ENCODE measurements around the gene CTDNEP1. TPM values are rescaled to one million over a fixed set of nuclear protein-coding genes. Genes with fewer than 3 reads are reported as not detected.

Gene CTDNEP1
- total RNA-seq, 2 donors from 2014 or later, result 51.3 to 51.7 TPM

GRCh38 chr17:7252176-7253043 lies 876 bp upstream of the CTDNEP1 start, which contains the start of gene ELP5:
ELP5 (plus strand) TSS chr17:7252215; CDS start chr17:7252551, 336 bp downstream.
- Histone ChIP-seq H3K4me1 (ENCODE audit: control insufficient read depth in 1 of 2, low read depth in 2 of 2) (peaks cover 18 to 36% of the 10 kb centered on the region in 2 donors), H3K27me3 (replicated peaks; ENCODE audit: insufficient read depth) (no peaks in the 10 kb centered on the region), H3K4me3 (peak within 1 kb of the TSS; percentile 98), H3K27ac (peak within 1 kb of the TSS; percentile 99), H3K36me3 (peaks cover 12% of the 10 kb centered on the region), H3K9me3 (no peaks in the 10 kb centered on the region)
- ATAC-seq (ENCODE audit: insufficient number of reproducible peaks, low FRiP score, low read depth) (peak; percentile 52), DNase-seq (ENCODE audit: low spot score) (peak; percentile 85)
- TF ChIP-seq, protein P1, sequence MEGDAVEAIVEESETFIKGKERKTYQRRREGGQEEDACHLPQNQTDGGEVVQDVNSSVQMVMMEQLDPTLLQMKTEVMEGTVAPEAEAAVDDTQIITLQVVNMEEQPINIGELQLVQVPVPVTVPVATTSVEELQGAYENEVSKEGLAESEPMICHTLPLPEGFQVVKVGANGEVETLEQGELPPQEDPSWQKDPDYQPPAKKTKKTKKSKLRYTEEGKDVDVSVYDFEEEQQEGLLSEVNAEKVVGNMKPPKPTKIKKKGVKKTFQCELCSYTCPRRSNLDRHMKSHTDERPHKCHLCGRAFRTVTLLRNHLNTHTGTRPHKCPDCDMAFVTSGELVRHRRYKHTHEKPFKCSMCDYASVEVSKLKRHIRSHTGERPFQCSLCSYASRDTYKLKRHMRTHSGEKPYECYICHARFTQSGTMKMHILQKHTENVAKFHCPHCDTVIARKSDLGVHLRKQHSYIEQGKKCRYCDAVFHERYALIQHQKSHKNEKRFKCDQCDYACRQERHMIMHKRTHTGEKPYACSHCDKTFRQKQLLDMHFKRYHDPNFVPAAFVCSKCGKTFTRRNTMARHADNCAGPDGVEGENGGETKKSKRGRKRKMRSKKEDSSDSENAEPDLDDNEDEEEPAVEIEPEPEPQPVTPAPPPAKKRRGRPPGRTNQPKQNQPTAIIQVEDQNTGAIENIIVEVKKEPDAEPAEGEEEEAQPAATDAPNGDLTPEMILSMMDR (IDR thresholded peaks at IDR 0.05), result no peak

GRCh38 chr17:7250695-7251627 lies 573 bp downstream of the CTDNEP1 start:
- Histone ChIP-seq H3K36me3 (peaks cover 18% of the 10 kb centered on the region), H3K27ac (peak overlapping the region; percentile 99), H3K4me3 (peak overlapping the region; percentile 98), H3K4me1 (ENCODE audit: control insufficient read depth in 1 of 2, low read depth in 2 of 2) (peaks cover 18 to 36% of the 10 kb centered on the region in 2 donors), H3K27me3 (replicated peaks; ENCODE audit: insufficient read depth) (no peaks in the 10 kb centered on the region), H3K9me3 (no peaks in the 10 kb centered on the region)
- DNase-seq (ENCODE audit: low spot score) (no peak), ATAC-seq (ENCODE audit: insufficient number of reproducible peaks, low FRiP score, low read depth) (no peak)
- TF ChIP-seq, protein P1 (IDR thresholded peaks at IDR 0.05), result no peak

GRCh38 chr17:7249830-7250229 lies 1.7 kb downstream of the CTDNEP1 start:
- TF ChIP-seq, protein P1 (IDR thresholded peaks at IDR 0.05), result no peak
- Histone ChIP-seq H3K36me3 (peaks cover 16% of the 10 kb centered on the region), H3K9me3 (no peaks in the 10 kb centered on the region), H3K4me3 (peak overlapping the region; percentile 98), H3K4me1 (ENCODE audit: control insufficient read depth in 1 of 2, low read depth in 2 of 2) (peaks cover 18 to 36% of the 10 kb centered on the region in 2 donors), H3K27ac (no peak overlapping the region), H3K27me3 (replicated peaks; ENCODE audit: insufficient read depth) (no peaks in the 10 kb centered on the region)
- ATAC-seq (ENCODE audit: insufficient number of reproducible peaks, low FRiP score, low read depth), result no peak
- no peak for DNase-seq (ENCODE audit: low spot score)

- TF ChIP-seq, protein P1 (IDR thresholded peaks at IDR 0.05), result no peak
- no peaks in the 10 kb centered on the region for H3K9me3 ChIP-seq
- peaks cover 17% of the 10 kb centered on the region for H3K36me3 ChIP-seq
- H3K27ac ChIP-seq, result no peak overlapping the region
- H3K4me3 ChIP-seq, result no peak overlapping the region
- ATAC-seq (ENCODE audit: insufficient number of reproducible peaks, low FRiP score, low read depth) (no peak), DNase-seq (ENCODE audit: low spot score) (no peak)
- H3K27me3 ChIP-seq (replicated peaks; ENCODE audit: insufficient read depth), result no peaks in the 10 kb centered on the region
- peaks cover 18 to 36% of the 10 kb centered on the region in 2 donors for H3K4me1 ChIP-seq (ENCODE audit: control insufficient read depth in 1 of 2, low read depth in 2 of 2)
Observed at GRCh38 chr17:7249214-7249613, 2.3 kb downstream of the CTDNEP1 start.

- Histone ChIP-seq H3K4me3 (no peak overlapping the region), H3K27me3 (replicated peaks; ENCODE audit: insufficient read depth) (no peaks in the 10 kb centered on the region), H3K36me3 (peaks cover 22% of the 10 kb centered on the region), H3K4me1 (ENCODE audit: control insufficient read depth in 1 of 2, low read depth in 2 of 2) (peaks cover 18 to 36% of the 10 kb centered on the region in 2 donors), H3K27ac (no peak overlapping the region), H3K9me3 (no peaks in the 10 kb centered on the region)
- TF ChIP-seq, protein P1 (IDR thresholded peaks at IDR 0.05), result no peak
- no peak for ATAC-seq (ENCODE audit: insufficient number of reproducible peaks, low FRiP score, low read depth)
- DNase-seq (ENCODE audit: low spot score), result no peak
Observed at GRCh38 chr17:7248796-7249195, 2.7 kb downstream of the CTDNEP1 start.
